Activated CD4-positive, alpha-beta T cell treated with anti-CD3 and anti-CD28 coated beads, Interleukin-2, Interleukin-4, amounts not matched to agents 100 ng/mL and 50 ng/mL, durations not matched to agents 16 hours and 8 hours (primary cell): Measurements from ENCODE around the gene RANBP17.
A peak's percentile ranks its signal among the peaks of the same experiment; 100 is the strongest.

Experiments used
- DNase-seq: peaks from one replicate; pipeline ENCODE4 v3.0.0-alpha.2; 2020; ENCODE audit warnings: low spot score

The RANBP17 gene

GRCh38 chr5:171317230-171317629 is 455.4 kb downstream of the RANBP17 start:
- DNase-seq = no peak

DNA sequence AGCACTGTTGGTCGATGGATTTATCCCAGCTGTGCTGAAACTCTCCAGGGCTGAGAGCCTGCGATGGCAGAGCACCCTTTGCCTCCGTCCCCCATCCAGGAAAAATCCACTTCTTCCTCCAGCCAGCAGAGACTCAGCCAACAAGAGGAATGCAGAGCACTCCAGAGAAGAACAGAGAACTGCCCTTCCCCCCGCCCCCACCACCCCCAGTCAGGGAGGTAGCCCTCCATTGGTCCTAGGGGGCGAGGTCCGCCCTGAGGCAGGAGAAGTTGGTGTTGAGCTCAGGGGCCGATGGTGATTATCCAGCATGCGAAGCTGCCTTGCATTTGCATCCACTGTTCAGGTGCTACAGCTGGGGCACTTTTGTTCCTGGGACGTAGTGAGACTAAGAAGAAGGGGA is 456.2 kb downstream of the RANBP17 start:
- no peak for DNase-seq

DNA sequence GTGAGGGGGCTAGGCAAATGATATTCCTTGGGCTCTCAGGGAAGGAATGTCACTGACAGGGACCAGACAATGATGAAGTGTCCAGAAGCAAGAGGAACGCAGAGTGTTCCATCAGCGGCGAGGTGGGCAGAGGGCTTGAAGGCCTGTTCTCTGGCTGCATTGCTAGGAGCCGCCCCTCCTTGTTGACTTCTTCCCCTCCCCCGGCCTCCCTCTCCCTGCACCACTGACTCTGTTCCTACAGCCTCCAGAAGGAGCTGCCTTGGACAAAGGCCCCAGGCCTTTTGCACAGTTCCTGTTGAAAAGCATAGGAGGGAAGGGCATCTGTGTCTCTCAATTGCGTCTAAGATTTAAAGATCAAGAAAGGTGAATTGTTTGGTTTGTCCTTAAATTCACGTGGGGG is 459.6 kb downstream of the RANBP17 start:
- DNase-seq = no peak

- no peak for DNase-seq
Observed at GRCh38 chr5:171322527-171322926, 460.7 kb downstream of the RANBP17 start.

DNA sequence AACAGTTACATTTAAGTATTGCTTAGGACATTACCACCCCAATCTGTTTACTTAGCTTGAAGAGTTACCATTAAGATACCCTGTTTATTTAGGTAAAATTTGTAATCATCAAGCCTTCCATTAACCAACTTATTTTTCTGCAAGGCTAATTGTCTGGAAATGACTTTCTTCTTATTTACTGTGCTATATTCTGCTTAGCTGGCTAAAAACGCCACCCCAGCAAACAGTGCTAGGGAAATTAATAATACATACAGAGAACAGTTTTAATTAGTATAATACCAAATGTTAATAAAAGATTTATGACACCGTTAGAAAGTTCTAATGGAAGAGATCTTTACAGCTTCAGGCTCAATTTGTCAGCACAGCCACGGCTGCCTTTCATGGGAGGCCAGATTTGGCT is 461.2 kb downstream of the RANBP17 start:
- DNase-seq = no peak

- DNase-seq = no peak
Observed at GRCh38 chr5:171323806-171324632, 462.2 kb downstream of the RANBP17 start.

GRCh38 chr5:171330021-171330420 is 468.2 kb downstream of the RANBP17 start:
- no peak for DNase-seq

DNA sequence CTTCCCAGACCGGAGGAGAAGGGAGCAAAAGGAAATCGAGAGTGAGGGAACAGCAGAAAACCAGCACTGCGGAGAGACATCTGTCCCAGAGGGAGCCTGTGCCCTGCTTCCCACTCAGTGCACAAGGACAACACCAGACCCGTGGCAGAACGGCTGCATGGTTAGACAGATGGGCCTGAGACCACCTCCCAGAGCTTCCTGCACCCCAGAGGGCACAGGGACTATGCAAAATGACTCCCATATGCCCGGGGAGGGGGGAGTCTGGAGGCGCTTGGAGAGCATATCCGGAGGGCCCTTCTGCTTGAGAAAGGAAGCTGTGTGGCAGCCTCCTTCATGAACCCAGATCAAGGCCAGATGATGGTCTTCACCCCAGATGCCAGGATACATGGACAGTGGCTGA is 473.8 kb downstream of the RANBP17 start:
- DNase-seq = no peak

DNA sequence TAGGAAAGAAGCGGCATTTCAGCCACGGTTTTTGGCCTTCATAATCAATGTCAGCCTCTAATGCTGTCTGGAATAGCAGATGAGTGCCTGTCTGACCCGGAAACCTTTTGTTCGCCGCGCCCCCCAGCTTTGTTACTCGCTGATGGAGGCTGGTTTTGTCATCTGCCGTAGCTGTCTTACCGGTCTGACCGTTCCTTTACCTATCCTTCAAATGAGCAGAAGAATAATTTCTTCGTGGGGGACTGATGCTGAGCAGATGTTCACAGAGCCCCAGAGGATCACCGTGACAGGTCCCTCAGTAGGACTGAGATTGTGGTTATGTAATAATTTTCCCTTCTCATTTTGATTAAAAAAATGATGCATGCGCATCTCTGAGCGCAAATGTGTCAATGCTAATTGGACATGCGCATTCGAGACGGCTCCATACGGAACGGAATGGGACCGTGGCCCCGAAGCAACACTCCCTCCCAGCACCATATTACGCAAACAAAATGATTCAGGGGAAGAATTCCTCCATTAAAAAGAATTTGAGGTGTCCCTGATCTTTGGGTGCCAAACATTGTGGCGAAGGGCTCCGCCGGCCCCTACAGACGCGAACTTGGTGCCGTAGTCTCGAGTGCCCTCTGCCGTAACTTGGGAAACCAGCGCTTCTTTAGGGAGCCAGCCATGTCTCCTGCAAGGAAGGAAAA is 474.8 kb downstream of the RANBP17 start:
- peak; percentile 19 for DNase-seq

- no peak for DNase-seq
Observed at GRCh38 chr5:171337210-171337569, 475.4 kb downstream of the RANBP17 start.

DNA sequence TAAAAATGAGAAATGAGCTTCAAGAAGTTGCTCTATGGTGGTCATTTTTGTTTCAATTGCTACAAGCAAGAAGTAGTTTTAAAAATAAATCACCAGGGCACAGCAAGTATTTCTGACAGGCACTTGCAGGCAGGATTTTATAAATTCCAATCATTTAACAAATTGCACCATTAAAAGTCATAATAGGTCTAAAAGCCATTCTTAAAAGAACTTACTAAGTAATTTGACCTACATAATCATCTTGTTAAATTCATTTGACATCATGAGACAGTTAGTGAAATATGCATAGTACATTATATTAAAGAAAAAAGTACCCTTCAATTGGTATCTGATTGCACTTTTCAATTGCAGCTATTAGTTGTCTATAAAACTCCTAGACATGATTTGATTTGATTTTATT is 478.2 kb downstream of the RANBP17 start:
- DNase-seq = no peak

DNA sequence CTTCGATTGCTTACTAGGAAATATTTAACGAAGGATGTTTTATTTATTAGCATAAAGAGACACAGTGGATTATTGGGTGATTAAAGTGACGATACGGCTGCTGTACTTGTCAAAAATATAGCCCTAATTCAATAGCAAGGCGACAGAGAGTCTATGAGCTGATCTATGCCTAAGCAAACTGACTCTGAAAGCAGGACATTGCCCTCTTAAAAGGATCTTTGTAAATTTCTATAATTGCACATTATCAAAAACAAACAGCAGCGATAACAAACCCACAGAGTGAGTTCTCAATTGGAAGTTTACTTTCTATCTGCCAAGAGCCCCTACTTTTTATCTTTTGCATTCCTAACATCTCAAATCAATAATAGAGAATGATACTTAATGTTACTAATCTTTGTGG is 478.7 kb downstream of the RANBP17 start:
- no peak for DNase-seq

DNA sequence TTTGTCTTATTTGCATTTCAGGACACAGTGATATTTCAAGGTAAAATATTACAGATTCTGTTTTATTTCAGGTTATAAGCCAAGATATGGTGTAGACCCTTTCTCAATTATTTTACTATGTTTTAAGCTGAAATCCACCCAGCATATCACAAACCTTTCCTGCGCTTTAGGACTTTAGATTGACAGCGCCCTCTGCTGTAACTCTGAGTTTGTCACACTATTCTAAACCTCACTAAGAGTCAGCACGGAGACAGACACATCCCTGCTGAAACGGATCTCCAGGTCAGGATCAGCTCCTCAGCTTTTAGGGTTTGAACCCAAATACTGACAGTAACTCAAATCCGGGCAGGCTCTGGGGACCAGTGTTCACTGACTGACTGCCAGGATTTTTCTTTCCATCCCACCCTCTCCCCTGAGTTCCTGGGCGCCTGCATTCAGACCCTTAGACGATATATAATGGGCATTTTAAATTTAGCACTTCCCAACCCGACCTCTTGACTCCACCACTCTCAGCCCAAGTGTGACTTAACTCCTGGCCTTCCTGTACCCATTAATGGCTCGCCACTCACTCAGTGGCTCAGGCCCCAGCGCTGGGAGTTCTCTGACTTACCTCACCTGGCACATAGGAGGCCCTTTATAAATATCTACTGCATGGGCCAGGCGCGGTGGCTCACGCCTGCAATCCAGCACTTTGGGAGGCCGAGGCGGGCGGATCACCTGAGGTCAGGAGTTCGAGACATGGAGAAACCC is 480.7 kb downstream of the RANBP17 start:
- peak; percentile 27 for DNase-seq

DNA sequence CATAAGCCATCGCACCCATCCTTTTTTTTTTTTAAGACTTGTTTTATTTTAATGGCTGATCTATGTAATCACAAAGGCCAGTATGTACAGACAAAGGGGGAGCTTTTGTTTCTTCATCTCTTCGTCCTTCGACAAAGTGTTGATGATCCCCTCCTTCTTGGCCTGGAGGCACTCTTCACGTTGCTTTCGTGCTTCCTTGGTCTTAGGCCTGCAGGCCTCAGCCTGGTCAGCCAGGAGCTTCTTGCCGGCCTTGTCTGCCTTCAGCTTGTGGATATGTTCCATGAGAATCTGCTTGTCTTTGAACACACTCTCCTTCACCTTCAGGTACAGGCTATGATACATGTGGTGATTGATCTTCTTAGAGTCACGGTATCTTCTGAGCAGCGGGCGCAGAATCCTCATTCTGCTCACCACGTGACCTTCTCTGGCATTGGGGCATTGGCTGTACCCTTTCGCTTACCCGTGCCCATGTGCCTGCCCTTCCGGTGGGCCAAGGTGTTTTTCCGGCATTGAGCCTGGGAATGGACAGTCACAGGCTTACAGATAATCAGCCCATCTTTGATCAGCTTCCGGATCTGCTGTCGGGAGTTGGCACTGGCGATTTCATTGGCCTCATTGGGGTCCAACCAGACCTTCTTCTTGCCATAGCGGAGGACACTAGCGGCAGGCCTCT is 483.3 kb downstream of the RANBP17 start:
- DNase-seq = no peak
